ENCODE results near the gene PIGBOS1. TPM values are rescaled to one million over a fixed set of nuclear protein-coding genes. Genes with fewer than 3 reads are reported as not detected.

PIGBOS1 gene
- total RNA-seq: 10.3 and 11.8 TPM in 2 replicates

- peak; percentile 78 for DNase-seq (ENCODE audit: low spot score)
- Mint-ChIP-seq H3K4me1 (ENCODE audit: low read depth) (peaks cover 63% of the 10 kb centered on the region), H3K4me3 (peak within 1 kb of the TSS; percentile 100), H3K27ac (peak within 1 kb of the TSS; percentile 99), H3K36me3 (ENCODE audit: low read depth) (peaks cover 32% of the 10 kb centered on the region), H3K9me3 (no peaks in the 10 kb centered on the region), H3K27me3 (ENCODE audit: insufficient read depth) (no peaks in the 10 kb centered on the region)
- intact Hi-C loops (cut with micrococcal nuclease): loop anchor here (1.0 to 10.0 kb wide), 6 partner anchors 29 to 926 kb away; partner anchors contain the start of genes CCPG1, PIERCE2 and RFX7
These were observed at the start of gene PIGBOS1, which contains the start of gene PIGB for GRCh38 chr15:55318588-55319494. Gene PIGBOS1 (minus strand): TSS chr15:55319123. CDS start chr15:55317792, 1,331 bp downstream. Gene PIGB (plus strand): TSS chr15:55319222. CDS start chr15:55319251, 29 bp downstream.

- peaks cover 7% of the 10 kb centered on the region for H3K36me3 Mint-ChIP-seq (ENCODE audit: low read depth)
- H3K27ac Mint-ChIP-seq: no peak overlapping the region
- no peak overlapping the region for H3K4me3 Mint-ChIP-seq
- no peaks in the 10 kb centered on the region for H3K27me3 Mint-ChIP-seq (ENCODE audit: insufficient read depth)
- no peak for DNase-seq (ENCODE audit: low spot score)
- peaks cover 5% of the 10 kb centered on the region for H3K4me1 Mint-ChIP-seq (ENCODE audit: low read depth)
- intact Hi-C loops (cut with micrococcal nuclease): no loop called here
- H3K9me3 Mint-ChIP-seq: no peaks in the 10 kb centered on the region
These were observed 48.1 kb upstream of the PIGBOS1 start for GRCh38 chr15:55366981-55367380.

- H3K4me3 Mint-ChIP-seq: no peak overlapping the region
- no peaks in the 10 kb centered on the region for H3K27me3 Mint-ChIP-seq (ENCODE audit: insufficient read depth)
- no peaks in the 10 kb centered on the region for H3K9me3 Mint-ChIP-seq
- no peak overlapping the region for H3K27ac Mint-ChIP-seq
- H3K4me1 Mint-ChIP-seq (ENCODE audit: low read depth): no peaks in the 10 kb centered on the region
- H3K36me3 Mint-ChIP-seq (ENCODE audit: low read depth): peaks cover 18% of the 10 kb centered on the region
- intact Hi-C loops (cut with micrococcal nuclease): no loop called here
- DNase-seq (ENCODE audit: low spot score): no peak
These were observed 43.7 kb upstream of the PIGBOS1 start for GRCh38 chr15:55362641-55363040.

- intact Hi-C loops (cut with micrococcal nuclease): no loop called here
- H3K36me3 Mint-ChIP-seq (ENCODE audit: low read depth): peaks cover 28% of the 10 kb centered on the region
- H3K4me1 Mint-ChIP-seq (ENCODE audit: low read depth): no peaks in the 10 kb centered on the region
- DNase-seq (ENCODE audit: low spot score): no peak
- H3K27ac Mint-ChIP-seq: no peak overlapping the region
- H3K27me3 Mint-ChIP-seq (ENCODE audit: insufficient read depth): no peaks in the 10 kb centered on the region
- H3K9me3 Mint-ChIP-seq: no peaks in the 10 kb centered on the region
- H3K4me3 Mint-ChIP-seq: no peak overlapping the region
These were observed 42.1 kb upstream of the PIGBOS1 start for GRCh38 chr15:55361048-55361447.

GRCh38 chr15:55360256-55360655 is 41.3 kb upstream of the PIGBOS1 start:
- Mint-ChIP-seq H3K4me3 (no peak overlapping the region), H3K9me3 (no peaks in the 10 kb centered on the region), H3K27me3 (ENCODE audit: insufficient read depth) (no peaks in the 10 kb centered on the region), H3K4me1 (ENCODE audit: low read depth) (no peaks in the 10 kb centered on the region), H3K27ac (no peak overlapping the region), H3K36me3 (ENCODE audit: low read depth) (peaks cover 31% of the 10 kb centered on the region)
- intact Hi-C loops (cut with micrococcal nuclease): no loop called here
- no peak for DNase-seq (ENCODE audit: low spot score)

- Mint-ChIP-seq H3K4me1 (ENCODE audit: low read depth) (no peaks in the 10 kb centered on the region), H3K27me3 (ENCODE audit: insufficient read depth) (no peaks in the 10 kb centered on the region), H3K27ac (no peak overlapping the region), H3K9me3 (no peaks in the 10 kb centered on the region), H3K4me3 (no peak overlapping the region), H3K36me3 (ENCODE audit: low read depth) (peaks cover 29% of the 10 kb centered on the region)
- no peak for DNase-seq (ENCODE audit: low spot score)
- intact Hi-C loops (cut with micrococcal nuclease): no loop called here
These were observed 39.5 kb upstream of the PIGBOS1 start for GRCh38 chr15:55358471-55358870.

- H3K36me3 Mint-ChIP-seq (ENCODE audit: low read depth): peaks cover 29% of the 10 kb centered on the region
- intact Hi-C loops (cut with micrococcal nuclease): no loop called here
- H3K27me3 Mint-ChIP-seq (ENCODE audit: insufficient read depth): no peaks in the 10 kb centered on the region
- no peak overlapping the region for H3K27ac Mint-ChIP-seq
- no peak overlapping the region for H3K4me3 Mint-ChIP-seq
- DNase-seq (ENCODE audit: low spot score): no peak
- no peaks in the 10 kb centered on the region for H3K9me3 Mint-ChIP-seq
- no peaks in the 10 kb centered on the region for H3K4me1 Mint-ChIP-seq (ENCODE audit: low read depth)
These were observed 38.9 kb upstream of the PIGBOS1 start for GRCh38 chr15:55357774-55358173.

- Mint-ChIP-seq H3K4me1 (ENCODE audit: low read depth) (no peaks in the 10 kb centered on the region), H3K27ac (no peak overlapping the region), H3K4me3 (no peak overlapping the region), H3K36me3 (ENCODE audit: low read depth) (peaks cover 28% of the 10 kb centered on the region), H3K27me3 (ENCODE audit: insufficient read depth) (no peaks in the 10 kb centered on the region), H3K9me3 (no peaks in the 10 kb centered on the region)
- intact Hi-C loops (cut with micrococcal nuclease): no loop called here
- DNase-seq (ENCODE audit: low spot score): no peak
These were observed 38.2 kb upstream of the PIGBOS1 start for GRCh38 chr15:55356985-55357585.

GRCh38 chr15:55353025-55353424 is 34.1 kb upstream of the PIGBOS1 start:
- H3K27ac Mint-ChIP-seq: no peak overlapping the region
- intact Hi-C loops (cut with micrococcal nuclease): no loop called here
- H3K27me3 Mint-ChIP-seq (ENCODE audit: insufficient read depth): no peaks in the 10 kb centered on the region
- no peaks in the 10 kb centered on the region for H3K9me3 Mint-ChIP-seq
- H3K4me1 Mint-ChIP-seq (ENCODE audit: low read depth): no peaks in the 10 kb centered on the region
- H3K36me3 Mint-ChIP-seq (ENCODE audit: low read depth): peaks cover 24% of the 10 kb centered on the region
- no peak overlapping the region for H3K4me3 Mint-ChIP-seq
- no peak for DNase-seq (ENCODE audit: low spot score)

- no peaks in the 10 kb centered on the region for H3K9me3 Mint-ChIP-seq
- intact Hi-C loops (cut with micrococcal nuclease): no loop called here
- H3K27ac Mint-ChIP-seq: no peak overlapping the region
- no peak overlapping the region for H3K4me3 Mint-ChIP-seq
- no peak for DNase-seq (ENCODE audit: low spot score)
- H3K27me3 Mint-ChIP-seq (ENCODE audit: insufficient read depth): no peaks in the 10 kb centered on the region
- peaks cover 20% of the 10 kb centered on the region for H3K36me3 Mint-ChIP-seq (ENCODE audit: low read depth)
- no peaks in the 10 kb centered on the region for H3K4me1 Mint-ChIP-seq (ENCODE audit: low read depth)
These were observed 30.4 kb upstream of the PIGBOS1 start for GRCh38 chr15:55349282-55349681.

GRCh38 chr15:55348281-55348778 is 29.4 kb upstream of the PIGBOS1 start:
- H3K27ac Mint-ChIP-seq: no peak overlapping the region
- no peaks in the 10 kb centered on the region for H3K9me3 Mint-ChIP-seq
- H3K4me3 Mint-ChIP-seq: no peak overlapping the region
- DNase-seq (ENCODE audit: low spot score): no peak
- H3K4me1 Mint-ChIP-seq (ENCODE audit: low read depth): no peaks in the 10 kb centered on the region
- H3K27me3 Mint-ChIP-seq (ENCODE audit: insufficient read depth): no peaks in the 10 kb centered on the region
- intact Hi-C loops (cut with micrococcal nuclease): no loop called here
- H3K36me3 Mint-ChIP-seq (ENCODE audit: low read depth): peaks cover 23% of the 10 kb centered on the region

- no peaks in the 10 kb centered on the region for H3K9me3 Mint-ChIP-seq
- peaks cover 21% of the 10 kb centered on the region for H3K36me3 Mint-ChIP-seq (ENCODE audit: low read depth)
- no peak overlapping the region for H3K27ac Mint-ChIP-seq
These were observed 25.3 kb upstream of the PIGBOS1 start for GRCh38 chr15:55344206-55344605.

GRCh38 chr15:55343168-55343567 is 24.2 kb upstream of the PIGBOS1 start:
- no peak for DNase-seq (ENCODE audit: low spot score)
- H3K4me3 Mint-ChIP-seq: no peak overlapping the region
- no peak overlapping the region for H3K27ac Mint-ChIP-seq
- intact Hi-C loops (cut with micrococcal nuclease): no loop called here
- H3K9me3 Mint-ChIP-seq: no peaks in the 10 kb centered on the region
- H3K4me1 Mint-ChIP-seq (ENCODE audit: low read depth): no peaks in the 10 kb centered on the region
- H3K36me3 Mint-ChIP-seq (ENCODE audit: low read depth): peaks cover 21% of the 10 kb centered on the region
- no peaks in the 10 kb centered on the region for H3K27me3 Mint-ChIP-seq (ENCODE audit: insufficient read depth)

More at GRCh38 chr15:55344206-55344605, 25.3 kb upstream of the PIGBOS1 start:
- Mint-ChIP-seq H3K4me1 (ENCODE audit: low read depth) (no peaks in the 10 kb centered on the region), H3K27me3 (ENCODE audit: insufficient read depth) (no peaks in the 10 kb centered on the region), H3K4me3 (no peak overlapping the region)
- intact Hi-C loops (cut with micrococcal nuclease): no loop called here
- DNase-seq (ENCODE audit: low spot score): no peak

Measured in activated T-helper 1 cell treated with anti-CD3 and anti-CD28 coated beads, Interleukin-12 subunit alpha, Interleukin-12 subunit beta, Interleukin-2, Interleukin-4 antibody, amounts not matched to agents 30 ng/mL and 10 ng/mL and 1 ng/mL, durations not matched to agents 14 hours and 24 hours and 36 hours (primary cell).